Upper lobe of left lung (tissue), 4 donors: ENCODE data around the gene PEX10.

Source experiments
- CTCF ChIP-seq, 6 experiments: fragments of 450-650 bp in 4 of 6; fragments of 200-600 bp in 2 of 6; sonication (generic) in 2 of 6; IDR thresholded peaks; one replicate each; pipeline ENCODE4 v1.5.1; 2016 to 2019; ENCODE audit warnings: antibody characterized with exemption in 6 of 6
- EP300 ChIP-seq, 4 donors: sonication (generic); formaldehyde crosslinking; IDR thresholded peaks; one replicate each; pipeline ENCODE4 v1.5.1; 2017; ENCODE audit warnings: antibody characterized with exemption in 4 of 4, control low read depth in 2 of 4
- POLR2A ChIP-seq, 4 donors: fragments of 450-650 bp; IDR thresholded peaks; one replicate each; pipeline ENCODE4 v1.5.1; 2016 to 2017; ENCODE audit warnings: antibody characterized with exemption in 4 of 4, mild to moderate bottlenecking in 2 of 4
- POLR2AphosphoS5 ChIP-seq, 2 donors: sonication (generic); formaldehyde crosslinking; IDR thresholded peaks; one replicate each; pipeline ENCODE4 v1.5.1; 2017; ENCODE audit warnings: antibody characterized with exemption in 2 of 2

DNA sequence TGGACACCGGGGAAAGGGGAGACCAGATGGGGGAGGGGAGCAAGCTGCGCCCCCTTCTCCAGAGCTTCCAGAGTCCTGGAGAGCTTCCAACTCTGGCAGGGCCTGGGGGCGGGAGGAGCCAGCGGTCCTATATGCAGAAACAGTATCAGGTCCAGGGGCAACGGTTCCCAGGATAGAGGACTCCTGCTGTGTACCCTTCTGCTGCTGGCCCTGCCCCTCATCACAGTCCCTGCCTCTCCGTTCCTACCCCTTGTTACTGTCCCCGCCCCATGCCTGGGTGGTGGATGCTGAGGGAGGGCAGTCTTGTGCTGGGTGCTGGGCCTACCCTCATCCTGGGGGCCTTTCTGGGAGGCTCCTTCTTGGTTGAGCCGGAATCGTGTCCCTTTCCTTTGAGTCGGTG, 19.2 kb upstream of the PEX10 start:
- no peak for TF ChIP-seq CTCF (IDR thresholded peaks at IDR 0.05)
- TF ChIP-seq POLR2AphosphoS5 (IDR thresholded peaks at IDR 0.05): no peak
- TF ChIP-seq POLR2A (IDR thresholded peaks at IDR 0.05): no peak
- TF ChIP-seq EP300 (IDR thresholded peaks at IDR 0.05): no peak
